ENCODE measurements around the gene TAB2. TPM values are rescaled to one million over a fixed set of nuclear protein-coding genes. Genes with fewer than 3 reads are reported as not detected.
A peak's percentile ranks its signal among the peaks of the same experiment; 100 is the strongest.

Gene TAB2
- total RNA-seq, 1 donor from 2014 or later: 65.8 TPM

DNA sequence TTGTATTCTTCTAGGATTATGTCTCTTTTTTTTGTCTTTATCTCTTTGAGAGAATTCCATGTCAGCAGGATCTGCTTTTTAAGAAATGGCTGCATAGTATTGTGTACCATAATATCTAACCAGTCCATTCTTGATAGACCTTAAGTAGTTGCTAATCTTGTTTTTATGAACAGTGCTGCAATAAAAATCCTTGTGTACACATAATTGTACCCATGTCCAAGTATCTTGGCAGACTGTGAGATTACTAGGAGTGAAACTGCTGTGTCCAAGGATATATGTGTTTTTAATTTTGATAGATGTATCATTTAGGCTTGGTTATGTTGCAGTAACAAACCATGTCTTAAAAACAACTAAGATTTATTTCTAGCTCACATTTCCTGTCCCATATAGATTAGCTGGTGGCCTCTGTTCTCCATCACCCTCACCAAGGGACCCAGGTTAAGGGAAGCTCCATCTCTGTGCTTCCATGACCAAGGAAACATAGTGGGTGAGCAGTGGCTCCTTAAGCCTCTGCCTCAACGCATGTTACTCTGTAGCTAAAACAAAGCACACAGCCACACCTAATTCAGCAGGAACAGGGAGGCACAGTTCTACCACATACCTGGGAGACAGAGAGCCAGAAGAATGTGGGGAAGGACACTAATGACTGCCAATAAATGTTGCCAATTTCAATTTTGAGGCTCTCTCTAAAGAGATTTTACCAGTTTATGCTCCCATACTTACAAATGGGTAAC is 70.4 kb downstream of the TAB2 start:
- DNase-seq (no peak), ATAC-seq (peak; percentile 66)
- peaks cover 4% of the 10 kb centered on the region for H3K36me3 ChIP-seq
- H3K4me1 ChIP-seq: peaks cover 5% of the 10 kb centered on the region
- intact Hi-C loops (cut with DNase I): no loop called here
- TF ChIP-seq CTCF (IDR thresholded peaks at IDR 0.05): no peak
- no peaks in the 10 kb centered on the region for H3K9me3 ChIP-seq
- no peak overlapping the region for H3K4me3 ChIP-seq
- no peak overlapping the region for H3K27ac ChIP-seq
- no peaks in the 10 kb centered on the region for H3K27me3 ChIP-seq

DNA sequence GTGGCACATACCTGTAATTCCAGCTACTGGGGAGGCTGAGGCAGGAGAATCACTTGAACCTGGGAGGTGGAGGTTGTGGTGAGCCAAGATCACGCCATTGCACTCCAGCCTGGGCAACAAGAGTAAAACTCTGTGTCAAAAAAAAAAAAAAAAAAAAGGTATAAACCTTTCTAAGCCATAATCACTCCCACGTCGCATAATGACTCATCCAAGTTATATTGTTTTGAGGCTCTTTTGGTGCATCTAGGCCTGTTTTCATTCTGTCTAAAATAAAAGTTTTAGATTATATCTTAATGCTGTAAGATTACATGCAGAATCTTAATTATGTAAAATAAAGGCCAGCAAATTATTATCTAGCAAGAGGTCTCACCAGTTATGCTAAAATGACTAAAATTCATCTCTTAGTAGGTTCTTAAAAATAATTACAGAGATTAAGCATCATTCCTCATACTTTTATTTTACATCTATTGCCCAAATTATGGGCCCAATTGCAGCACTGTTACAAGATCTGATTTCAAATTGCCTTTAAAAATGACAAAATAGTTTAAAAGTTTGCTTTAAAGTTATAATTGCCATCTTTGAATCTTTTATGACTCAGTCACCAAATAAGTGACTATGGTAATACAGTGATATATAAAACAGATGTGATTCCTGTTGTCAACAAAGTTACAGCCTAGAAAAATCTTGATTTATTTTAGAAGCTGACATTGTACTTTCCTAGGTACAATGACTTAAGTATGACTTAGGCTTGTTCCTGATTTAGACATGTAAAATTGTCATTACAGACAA is 72.2 kb downstream of the TAB2 start:
- H3K36me3 ChIP-seq: no peaks in the 10 kb centered on the region
- H3K4me3 ChIP-seq: no peak overlapping the region
- H3K9me3 ChIP-seq: no peaks in the 10 kb centered on the region
- H3K4me1 ChIP-seq: peaks cover 5% of the 10 kb centered on the region
- TF ChIP-seq CTCF (IDR thresholded peaks at IDR 0.05): no peak
- intact Hi-C loops (cut with DNase I): no loop called here
- H3K27ac ChIP-seq: no peak overlapping the region
- DNase-seq: no peak
- H3K27me3 ChIP-seq: no peaks in the 10 kb centered on the region
- ATAC-seq: no peak

DNA sequence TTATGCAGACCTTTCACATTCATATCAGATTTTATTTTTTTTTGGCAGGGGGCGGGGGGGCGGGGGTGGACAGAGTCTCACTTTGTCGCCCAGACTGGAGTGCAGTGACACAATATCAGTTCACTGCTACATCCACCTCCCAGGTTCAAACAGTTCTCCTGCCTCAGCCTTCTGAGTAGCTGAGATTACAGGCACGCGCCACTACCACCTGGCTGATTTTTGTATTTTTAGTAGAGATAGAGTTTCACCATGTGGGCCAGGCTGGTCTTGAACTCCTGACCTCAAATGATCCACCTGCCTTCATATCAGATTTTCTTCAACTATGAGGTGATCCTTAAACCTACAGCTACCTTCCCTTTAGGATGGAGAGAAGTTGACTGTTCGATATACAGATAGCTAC is 74.6 kb downstream of the TAB2 start:
- no peaks in the 10 kb centered on the region for H3K4me1 ChIP-seq
- DNase-seq: no peak
- no peaks in the 10 kb centered on the region for H3K9me3 ChIP-seq
- H3K27ac ChIP-seq: no peak overlapping the region
- intact Hi-C loops (cut with DNase I): no loop called here
- ATAC-seq: no peak
- H3K4me3 ChIP-seq: no peak overlapping the region
- TF ChIP-seq CTCF (IDR thresholded peaks at IDR 0.05): no peak
- H3K36me3 ChIP-seq: no peaks in the 10 kb centered on the region
- H3K27me3 ChIP-seq: no peaks in the 10 kb centered on the region

DNA sequence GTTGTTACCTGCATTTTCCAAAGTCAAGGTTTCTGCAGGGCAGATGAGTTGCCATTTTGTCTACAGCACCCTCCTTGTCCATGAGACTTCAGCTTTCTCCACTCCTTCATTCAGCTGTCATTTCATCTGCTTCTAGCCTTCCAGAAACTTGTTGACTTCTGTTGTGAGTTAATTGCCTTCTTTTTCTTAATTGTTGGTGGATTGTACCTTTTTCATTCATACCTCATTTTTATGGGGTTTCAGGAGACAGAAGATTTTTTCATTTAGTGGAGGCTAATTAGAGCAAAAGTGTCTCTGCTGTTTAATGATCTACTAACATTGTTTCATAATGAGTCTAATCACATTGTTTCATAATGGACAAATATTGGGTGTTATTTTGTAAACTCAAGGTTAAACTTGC is 75.0 kb downstream of the TAB2 start:
- TF ChIP-seq CTCF (IDR thresholded peaks at IDR 0.05): no peak
- Histone ChIP-seq H3K9me3 (no peaks in the 10 kb centered on the region), H3K27ac (no peak overlapping the region), H3K4me3 (no peak overlapping the region), H3K36me3 (peaks cover 2% of the 10 kb centered on the region), H3K4me1 (no peaks in the 10 kb centered on the region), H3K27me3 (no peaks in the 10 kb centered on the region)
- ATAC-seq: no peak
- DNase-seq: no peak
- intact Hi-C loops (cut with DNase I): no loop called here

DNA sequence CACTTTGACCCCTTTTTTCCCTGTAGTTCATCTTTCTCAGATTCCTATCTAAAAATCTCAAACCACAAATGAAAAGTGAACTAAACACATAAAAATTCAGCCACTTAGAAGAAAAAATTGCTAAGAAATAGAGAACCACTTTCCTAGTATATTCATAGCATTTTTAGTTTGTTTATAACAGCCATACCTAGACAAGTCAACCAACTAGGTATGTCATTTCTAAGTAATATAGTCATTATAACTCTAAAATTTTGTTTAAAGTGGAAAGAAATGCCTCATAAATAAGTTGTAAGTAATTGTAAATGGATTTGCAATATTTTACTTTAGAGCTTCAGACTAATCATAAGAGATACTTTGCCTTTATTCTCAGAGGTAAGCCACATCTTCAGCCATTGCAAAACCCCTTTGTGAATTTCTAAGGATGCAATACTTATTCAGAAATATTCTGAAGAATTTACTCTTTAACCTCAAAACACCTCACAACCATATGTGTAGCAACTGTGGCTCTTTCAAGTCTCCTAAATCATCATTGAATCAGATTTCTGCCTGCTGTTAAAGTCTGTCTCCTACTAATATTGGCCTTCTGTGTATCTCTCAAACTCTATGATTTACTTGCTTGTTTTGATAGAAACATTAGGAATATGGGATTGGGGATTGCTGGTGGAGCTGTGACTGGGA is 75.6 kb downstream of the TAB2 start:
- Histone ChIP-seq H3K9me3 (no peaks in the 10 kb centered on the region), H3K27ac (no peak overlapping the region), H3K4me1 (no peaks in the 10 kb centered on the region), H3K27me3 (no peaks in the 10 kb centered on the region), H3K36me3 (peaks cover 8% of the 10 kb centered on the region), H3K4me3 (no peak overlapping the region)
- DNase-seq (no peak), ATAC-seq (no peak)
- TF ChIP-seq CTCF (IDR thresholded peaks at IDR 0.05): no peak
- intact Hi-C loops (cut with DNase I): no loop called here

Measured in upper lobe of right lung (tissue), 1 donor.